PC-3 (cell line): ENCODE measurements around the gene HOXC5.

Source experiments
- CTCF ChIP-seq: fragments of 300-600 bp; sonication (generic); conservative IDR thresholded peaks from 2 replicates; pipeline ENCODE4 v1.5.1; 2017; ENCODE audit warnings: antibody characterized with exemption, low read depth, mild to moderate bottlenecking, low read length
- EZH2 ChIP-seq: fragments of 300-600 bp; sonication (generic); IDR thresholded peaks from one replicate; pipeline ENCODE4 v1.6.1; 2017; ENCODE audit warnings: antibody characterized with exemption, mild to moderate bottlenecking, low read length; ENCODE audit not compliant: unreplicated experiment
- EZH2phosphoT487 ChIP-seq: fragments of 300-600 bp; sonication (generic); IDR thresholded peaks from 2 replicates; pipeline ENCODE4 v1.6.1; 2018; ENCODE audit warnings: mild to moderate bottlenecking, antibody characterized with exemption, low read length, borderline replicate concordance

DNA sequence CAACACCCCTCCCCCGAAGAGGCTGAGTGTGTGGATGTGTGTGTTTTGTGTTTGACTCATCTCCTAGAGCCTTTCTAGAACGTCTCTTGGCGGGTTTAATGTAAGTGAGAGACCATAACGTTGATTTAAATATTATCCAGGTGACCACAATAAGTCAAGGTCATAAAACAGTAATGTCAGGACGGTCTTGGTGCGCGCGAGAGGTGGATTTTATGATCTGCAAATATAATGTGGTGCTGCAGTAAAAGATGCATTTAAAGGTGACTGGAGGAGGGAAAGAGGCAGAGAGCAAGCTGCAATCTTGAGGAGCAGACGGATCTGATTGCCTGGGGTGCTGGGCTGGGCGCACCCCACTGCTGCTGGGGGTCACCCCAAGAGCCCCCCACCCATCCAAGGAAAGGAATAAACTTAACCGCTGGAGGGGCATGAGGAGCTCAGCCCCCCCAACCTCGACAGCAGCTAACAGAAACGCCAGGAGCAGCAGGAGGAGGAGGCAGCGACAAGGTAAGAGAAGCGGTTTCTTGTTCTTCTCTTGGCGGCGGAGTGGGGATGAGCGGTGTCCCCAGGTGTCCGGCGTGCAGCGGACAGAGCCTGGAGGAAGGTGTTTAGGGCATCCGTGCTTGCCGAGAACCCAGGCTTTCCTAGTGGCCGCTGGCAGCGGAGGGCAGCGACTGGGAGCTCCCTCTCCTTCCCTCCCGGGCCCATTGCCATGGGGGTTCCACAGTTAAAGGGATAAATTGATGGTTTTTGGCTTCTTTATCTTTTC lies 42.4 kb upstream of the HOXC5 start:
- TF ChIP-seq CTCF (no peak), EZH2 (no peak), EZH2phosphoT487 (no peak)
